GM12878 (cell line): Measurements from ENCODE around the gene PIK3C3. TPM values are rescaled to one million over a fixed set of nuclear protein-coding genes. Genes with fewer than 3 reads are reported as not detected.

ENCODE experiments used
- ASH2L ChIP-seq: fragments of 300-600, 200-600 bp; sonication (generic); IDR thresholded peaks from 2 replicates; pipeline ENCODE4 v1.6.1; 2017; ENCODE audit warnings: low read depth, mild to moderate bottlenecking, borderline replicate concordance
- BHLHE40 ChIP-seq, 2 experiments: fragments of 450-650 bp in 1 of 2; IDR thresholded peaks; 2 replicates each; pipeline ENCODE4 v1.6.1; 2011 to 2017; ENCODE audit warnings: low read depth in 2 of 2, borderline replicate concordance in 1 of 2, improper control_type of control experiment in 1 of 2, low read length in 1 of 2, mild to moderate bottlenecking in 1 of 2
- CBX5 ChIP-seq: sonication (generic); IDR thresholded peaks from 2 replicates; pipeline ENCODE4 v1.6.1; 2016; ENCODE audit warnings: low read depth, moderate library complexity, mild to moderate bottlenecking, inconsistent platforms
- EED ChIP-seq: sonication (generic); IDR thresholded peaks from 2 replicates; pipeline ENCODE4 v1.6.1; 2016; ENCODE audit warnings: antibody characterized with exemption, low read depth
- EP300 ChIP-seq, 2 experiments: fragments of 150-350 bp in 1 of 2; IDR thresholded peaks; 2 replicates each; pipeline ENCODE4 v1.6.1; 2011 to 2012; ENCODE audit warnings: low read depth in 2 of 2, low read length in 2 of 2, borderline replicate concordance in 1 of 2, improper control_type of control experiment in 1 of 2, inconsistent platforms in 1 of 2; ENCODE audit not compliant: control insufficient read depth in 1 of 2
- ESRRA ChIP-seq: IDR thresholded peaks from 2 replicates; pipeline ENCODE4 v1.6.1; 2012; ENCODE audit warnings: mild to moderate bottlenecking, low read length, improper control_type of control experiment
- HDAC6 ChIP-seq: fragments of 200-600 bp; sonication (generic); IDR thresholded peaks from one replicate; pipeline ENCODE4 v1.8.0; 2017; ENCODE audit warnings: antibody characterized with exemption; ENCODE audit not compliant: unreplicated experiment
- JUNB ChIP-seq: IDR thresholded peaks from 2 replicates; pipeline ENCODE4 v1.6.1; 2016; ENCODE audit warnings: antibody characterized with exemption, mild to moderate bottlenecking
- KLF5 ChIP-seq: fragments of 450-650 bp; IDR thresholded peaks from 2 replicates; pipeline ENCODE4 v1.6.1; 2014; ENCODE audit warnings: mild to moderate bottlenecking; ENCODE audit not compliant: partially characterized antibody
- POLR2AphosphoS5 ChIP-seq: IDR thresholded peaks from 2 replicates; pipeline ENCODE4 v1.6.1; 2011; ENCODE audit warnings: mild to moderate bottlenecking, low read length, inconsistent platforms
- RBBP5 ChIP-seq: fragments of 200-600 bp; sonication (generic); conservative IDR thresholded peaks from 2 replicates; pipeline ENCODE4 v1.6.1; 2016
- SIX5 ChIP-seq: IDR thresholded peaks from 2 replicates; pipeline ENCODE4 v1.6.1; 2011; ENCODE audit warnings: mild to moderate bottlenecking, low read depth, low read length, moderate library complexity; ENCODE audit not compliant: severe bottlenecking
- SREBF2 ChIP-seq: IDR thresholded peaks from 2 replicates; pipeline ENCODE4 v1.6.1; 2012; ENCODE audit warnings: mild to moderate bottlenecking, low read length
- TARDBP ChIP-seq: IDR thresholded peaks from 2 replicates; pipeline ENCODE4 v1.6.1; 2016; ENCODE audit warnings: borderline replicate concordance
- YY1 ChIP-seq: IDR thresholded peaks from 2 replicates; pipeline ENCODE4 v1.6.1; 2011; ENCODE audit warnings: low read depth, mild to moderate bottlenecking, low read length
- ZNF217 ChIP-seq: fragments of 450-650 bp; IDR thresholded peaks from 2 replicates; pipeline ENCODE4 v1.6.1; 2017; ENCODE audit warnings: antibody characterized with exemption, mild to moderate bottlenecking
- ZNF384 ChIP-seq: IDR thresholded peaks from 2 replicates; pipeline ENCODE4 v1.6.1; 2012; ENCODE audit warnings: low read depth, mild to moderate bottlenecking, low read length, improper control_type of control experiment, borderline replicate concordance
- polyA plus RNA-seq, 11 experiments: library from polyadenylated mRNA; depleted of rRNA in 4 of 11; unstranded in 6 of 11; stranded (reverse) in 5 of 11; fragments of >200 nt; fragmentation: Nextera tagmentation in 4 of 11; fragmentation: Illumina TruSeq in 1 of 11; extraction: Ambion mirVana in 4 of 11; extraction: Trizol in 1 of 11; gene quantifications; 1 replicate in 1 of 11; 2 replicates in 10 of 11; pipeline versions ENCODE4 v1.2.1 to v1.2.3, GENCODE V29; 2011 to 2016; ENCODE audit warnings: inconsistent platforms in 2 of 11, missing spikeins in 2 of 11, low read depth in 1 of 11
- total RNA-seq, 4 experiments: library from RNA; depleted of rRNA in 3 of 4; stranded (reverse); fragments of >200 nt in 3 of 4; fragmentation: Illumina TruSeq in 1 of 4; extraction: Trizol in 1 of 4; gene quantifications; 2 replicates each; pipeline versions ENCODE4 v1.2.1 to v1.2.3, GENCODE V29; 2013 to 2021
- TF ChIP-seq, protein P1 (sequence below): fragments of 450-650 bp; IDR thresholded peaks from 2 replicates; pipeline ENCODE4 v1.6.1; 2017; ENCODE audit warnings: mild to moderate bottlenecking, moderate library complexity
- TF ChIP-seq, protein P2 (sequence below): fragments of 450-650 bp; IDR thresholded peaks from 2 replicates; pipeline ENCODE4 v1.6.1; 2018; ENCODE audit warnings: mild to moderate bottlenecking, low read depth, moderate library complexity; ENCODE audit not compliant: partially characterized antibody
- TF ChIP-seq, protein P3 (sequence below): fragments of 450-650 bp; IDR thresholded peaks from 2 replicates; pipeline ENCODE4 v1.6.1; 2017; ENCODE audit warnings: mild to moderate bottlenecking, moderate library complexity

The PIK3C3 gene
- total and polyA plus RNA-seq, 10 of the 15 experiments (the other 5 are each of a cell fraction or from before 2014, with no cell fraction given), result 14.4 to 131 (median 32.4) TPM

DNA sequence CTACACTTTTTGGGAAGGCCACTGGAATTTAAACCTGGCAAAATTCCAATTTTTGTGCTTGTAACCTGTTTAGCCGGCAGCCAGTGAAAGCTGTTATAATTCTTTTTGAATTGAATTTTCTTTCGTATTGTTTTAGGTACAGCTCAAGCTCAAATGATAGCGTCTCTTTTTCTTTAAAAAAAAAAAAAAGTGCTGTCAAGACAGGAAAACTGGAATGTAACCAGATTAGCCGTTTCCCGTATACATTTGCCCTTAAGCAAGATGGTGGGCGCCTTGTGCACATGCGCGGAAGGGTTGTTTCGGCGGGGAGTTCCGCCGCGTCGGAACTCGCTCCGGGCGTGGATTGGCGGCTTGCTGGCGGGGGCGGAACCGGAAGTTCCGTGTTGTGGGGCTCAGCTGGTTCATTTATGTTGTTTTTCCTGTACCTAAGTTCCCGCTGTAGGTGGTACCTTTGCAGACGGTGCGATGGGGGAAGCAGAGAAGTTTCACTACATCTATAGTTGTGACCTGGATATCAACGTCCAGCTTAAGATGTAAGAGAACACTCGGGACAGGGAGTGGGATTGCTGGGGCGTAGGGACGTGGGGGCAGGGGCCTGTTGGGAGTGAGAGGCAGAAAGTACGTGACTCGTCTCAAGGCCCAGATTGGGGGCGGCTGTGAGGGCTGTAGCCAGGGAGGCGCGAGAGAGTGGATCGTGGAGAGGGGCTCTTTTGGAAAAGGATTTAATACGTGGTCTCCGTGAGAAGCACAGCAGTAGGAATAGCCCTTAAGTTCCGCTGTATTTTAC is at the start of gene PIK3C3 (continued):
- TF ChIP-seq, protein P1, sequence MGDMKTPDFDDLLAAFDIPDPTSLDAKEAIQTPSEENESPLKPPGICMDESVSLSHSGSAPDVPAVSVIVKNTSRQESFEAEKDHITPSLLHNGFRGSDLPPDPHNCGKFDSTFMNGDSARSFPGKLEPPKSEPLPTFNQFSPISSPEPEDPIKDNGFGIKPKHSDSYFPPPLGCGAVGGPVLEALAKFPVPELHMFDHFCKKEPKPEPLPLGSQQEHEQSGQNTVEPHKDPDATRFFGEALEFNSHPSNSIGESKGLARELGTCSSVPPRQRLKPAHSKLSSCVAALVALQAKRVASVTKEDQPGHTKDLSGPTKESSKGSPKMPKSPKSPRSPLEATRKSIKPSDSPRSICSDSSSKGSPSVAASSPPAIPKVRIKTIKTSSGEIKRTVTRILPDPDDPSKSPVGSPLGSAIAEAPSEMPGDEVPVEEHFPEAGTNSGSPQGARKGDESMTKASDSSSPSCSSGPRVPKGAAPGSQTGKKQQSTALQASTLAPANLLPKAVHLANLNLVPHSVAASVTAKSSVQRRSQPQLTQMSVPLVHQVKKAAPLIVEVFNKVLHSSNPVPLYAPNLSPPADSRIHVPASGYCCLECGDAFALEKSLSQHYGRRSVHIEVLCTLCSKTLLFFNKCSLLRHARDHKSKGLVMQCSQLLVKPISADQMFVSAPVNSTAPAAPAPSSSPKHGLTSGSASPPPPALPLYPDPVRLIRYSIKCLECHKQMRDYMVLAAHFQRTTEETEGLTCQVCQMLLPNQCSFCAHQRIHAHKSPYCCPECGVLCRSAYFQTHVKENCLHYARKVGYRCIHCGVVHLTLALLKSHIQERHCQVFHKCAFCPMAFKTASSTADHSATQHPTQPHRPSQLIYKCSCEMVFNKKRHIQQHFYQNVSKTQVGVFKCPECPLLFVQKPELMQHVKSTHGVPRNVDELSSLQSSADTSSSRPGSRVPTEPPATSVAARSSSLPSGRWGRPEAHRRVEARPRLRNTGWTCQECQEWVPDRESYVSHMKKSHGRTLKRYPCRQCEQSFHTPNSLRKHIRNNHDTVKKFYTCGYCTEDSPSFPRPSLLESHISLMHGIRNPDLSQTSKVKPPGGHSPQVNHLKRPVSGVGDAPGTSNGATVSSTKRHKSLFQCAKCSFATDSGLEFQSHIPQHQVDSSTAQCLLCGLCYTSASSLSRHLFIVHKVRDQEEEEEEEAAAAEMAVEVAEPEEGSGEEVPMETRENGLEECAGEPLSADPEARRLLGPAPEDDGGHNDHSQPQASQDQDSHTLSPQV, result no peak
- no peak for TF ChIP-seq ASH2L
- TF ChIP-seq, protein P2, sequence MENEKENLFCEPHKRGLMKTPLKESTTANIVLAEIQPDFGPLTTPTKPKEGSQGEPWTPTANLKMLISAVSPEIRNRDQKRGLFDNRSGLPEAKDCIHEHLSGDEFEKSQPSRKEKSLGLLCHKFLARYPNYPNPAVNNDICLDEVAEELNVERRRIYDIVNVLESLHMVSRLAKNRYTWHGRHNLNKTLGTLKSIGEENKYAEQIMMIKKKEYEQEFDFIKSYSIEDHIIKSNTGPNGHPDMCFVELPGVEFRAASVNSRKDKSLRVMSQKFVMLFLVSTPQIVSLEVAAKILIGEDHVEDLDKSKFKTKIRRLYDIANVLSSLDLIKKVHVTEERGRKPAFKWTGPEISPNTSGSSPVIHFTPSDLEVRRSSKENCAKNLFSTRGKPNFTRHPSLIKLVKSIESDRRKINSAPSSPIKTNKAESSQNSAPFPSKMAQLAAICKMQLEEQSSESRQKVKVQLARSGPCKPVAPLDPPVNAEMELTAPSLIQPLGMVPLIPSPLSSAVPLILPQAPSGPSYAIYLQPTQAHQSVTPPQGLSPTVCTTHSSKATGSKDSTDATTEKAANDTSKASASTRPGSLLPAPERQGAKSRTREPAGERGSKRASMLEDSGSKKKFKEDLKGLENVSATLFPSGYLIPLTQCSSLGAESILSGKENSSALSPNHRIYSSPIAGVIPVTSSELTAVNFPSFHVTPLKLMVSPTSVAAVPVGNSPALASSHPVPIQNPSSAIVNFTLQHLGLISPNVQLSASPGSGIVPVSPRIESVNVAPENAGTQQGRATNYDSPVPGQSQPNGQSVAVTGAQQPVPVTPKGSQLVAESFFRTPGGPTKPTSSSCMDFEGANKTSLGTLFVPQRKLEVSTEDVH, result peak; percentile 49
- TF ChIP-seq TARDBP, result no peak
- TF ChIP-seq, protein P3, sequence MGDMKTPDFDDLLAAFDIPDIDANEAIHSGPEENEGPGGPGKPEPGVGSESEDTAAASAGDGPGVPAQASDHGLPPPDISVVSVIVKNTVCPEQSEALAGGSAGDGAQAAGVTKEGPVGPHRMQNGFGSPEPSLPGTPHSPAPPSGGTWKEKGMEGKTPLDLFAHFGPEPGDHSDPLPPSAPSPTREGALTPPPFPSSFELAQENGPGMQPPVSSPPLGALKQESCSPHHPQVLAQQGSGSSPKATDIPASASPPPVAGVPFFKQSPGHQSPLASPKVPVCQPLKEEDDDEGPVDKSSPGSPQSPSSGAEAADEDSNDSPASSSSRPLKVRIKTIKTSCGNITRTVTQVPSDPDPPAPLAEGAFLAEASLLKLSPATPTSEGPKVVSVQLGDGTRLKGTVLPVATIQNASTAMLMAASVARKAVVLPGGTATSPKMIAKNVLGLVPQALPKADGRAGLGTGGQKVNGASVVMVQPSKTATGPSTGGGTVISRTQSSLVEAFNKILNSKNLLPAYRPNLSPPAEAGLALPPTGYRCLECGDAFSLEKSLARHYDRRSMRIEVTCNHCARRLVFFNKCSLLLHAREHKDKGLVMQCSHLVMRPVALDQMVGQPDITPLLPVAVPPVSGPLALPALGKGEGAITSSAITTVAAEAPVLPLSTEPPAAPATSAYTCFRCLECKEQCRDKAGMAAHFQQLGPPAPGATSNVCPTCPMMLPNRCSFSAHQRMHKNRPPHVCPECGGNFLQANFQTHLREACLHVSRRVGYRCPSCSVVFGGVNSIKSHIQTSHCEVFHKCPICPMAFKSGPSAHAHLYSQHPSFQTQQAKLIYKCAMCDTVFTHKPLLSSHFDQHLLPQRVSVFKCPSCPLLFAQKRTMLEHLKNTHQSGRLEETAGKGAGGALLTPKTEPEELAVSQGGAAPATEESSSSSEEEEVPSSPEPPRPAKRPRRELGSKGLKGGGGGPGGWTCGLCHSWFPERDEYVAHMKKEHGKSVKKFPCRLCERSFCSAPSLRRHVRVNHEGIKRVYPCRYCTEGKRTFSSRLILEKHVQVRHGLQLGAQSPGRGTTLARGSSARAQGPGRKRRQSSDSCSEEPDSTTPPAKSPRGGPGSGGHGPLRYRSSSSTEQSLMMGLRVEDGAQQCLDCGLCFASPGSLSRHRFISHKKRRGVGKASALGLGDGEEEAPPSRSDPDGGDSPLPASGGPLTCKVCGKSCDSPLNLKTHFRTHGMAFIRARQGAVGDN, result no peak
- TF ChIP-seq SIX5, result peak; percentile 63
- TF ChIP-seq KLF5, result no peak
- TF ChIP-seq YY1, result peak; percentile 99
- no peak for TF ChIP-seq ESRRA
- no peak for TF ChIP-seq EP300 (IDR thresholded peaks at IDR 0.05; ENCODE audit: borderline replicate concordance in 1 of 2, control insufficient read depth in 1 of 2, low read depth in 2 of 2, low read length in 2 of 2)
- peak; percentile 78 for TF ChIP-seq POLR2AphosphoS5
- no peak for TF ChIP-seq JUNB
- peak; percentile 100 for TF ChIP-seq ZNF384
- TF ChIP-seq HDAC6, result no peak
- TF ChIP-seq ZNF217, result no peak
- TF ChIP-seq RBBP5, result no peak
- TF ChIP-seq EED, result no peak
- TF ChIP-seq CBX5, result no peak
- TF ChIP-seq BHLHE40 (IDR thresholded peaks at IDR 0.05; ENCODE audit: borderline replicate concordance in 1 of 2, low read depth in 2 of 2, low read length in 1 of 2), result no peak
- no peak for TF ChIP-seq SREBF2
